Tibial nerve (tissue), 3 donors: ENCODE results near the gene NAT10.

Experiments used
- CTCF ChIP-seq, 5 experiments: fragments of 200-600 bp in 3 of 5; fragments of 450-650 bp in 2 of 5; sonication (generic) in 3 of 5; IDR thresholded peaks; one replicate each; pipeline ENCODE4 v1.5.1; 2016 to 2019; ENCODE audit warnings: antibody characterized with exemption in 5 of 5, mild to moderate bottlenecking in 3 of 5, moderate library complexity in 2 of 5
- POLR2A ChIP-seq, 2 donors: fragments of 450-650 bp; IDR thresholded peaks; one replicate each; pipeline ENCODE4 v1.6.1; 2017; ENCODE audit warnings: antibody characterized with exemption in 2 of 2, mild to moderate bottlenecking in 2 of 2, moderate library complexity in 2 of 2

GRCh38 chr11:34165121-34165520 lies 59.7 kb downstream of the NAT10 start:
- TF ChIP-seq CTCF (IDR thresholded peaks at IDR 0.05) (no peak), POLR2A (IDR thresholded peaks at IDR 0.05) (no peak)
